GM12875 (cell line): Measurements from ENCODE around the gene MAS1.

Source experiments
- H3K4me3 ChIP-seq: one replicate; pipeline ENCODE4 v1.5.1; 2011; ENCODE audit warnings: low read depth, low read length, control low read depth
- CTCF ChIP-seq: IDR thresholded peaks from 2 replicates; pipeline ENCODE4 v1.5.1; 2011; ENCODE audit warnings: low read depth, mild to moderate bottlenecking, control low read depth, inconsistent platforms, low read length, moderate library complexity, borderline replicate concordance; ENCODE audit not compliant: insufficient read depth

The MAS1 gene

GRCh38 chr6:159906400-159906799 lies 15.6 kb downstream of the MAS1 start:
- no peak overlapping the region for H3K4me3 ChIP-seq
- TF ChIP-seq CTCF: no peak

- H3K4me3 ChIP-seq: no peak overlapping the region
- TF ChIP-seq CTCF: no peak
Measured at GRCh38 chr6:159908535-159908934, 17.7 kb downstream of the MAS1 start.

- no peak for TF ChIP-seq CTCF
- H3K4me3 ChIP-seq: no peak overlapping the region
Measured at GRCh38 chr6:159908979-159909378, 18.2 kb downstream of the MAS1 start.

GRCh38 chr6:159910342-159910741 lies 19.6 kb downstream of the MAS1 start:
- TF ChIP-seq CTCF: no peak
- no peak overlapping the region for H3K4me3 ChIP-seq

- no peak for TF ChIP-seq CTCF
- H3K4me3 ChIP-seq: no peak overlapping the region
Measured at GRCh38 chr6:159913375-159913774, 22.6 kb downstream of the MAS1 start.

- no peak overlapping the region for H3K4me3 ChIP-seq
- TF ChIP-seq CTCF: no peak
Measured at GRCh38 chr6:159913862-159914564, 23.2 kb downstream of the MAS1 start.

- no peak overlapping the region for H3K4me3 ChIP-seq
Measured at GRCh38 chr6:159914565-159914923, 23.8 kb downstream of the MAS1 start.

More at GRCh38 chr6:159914565-159914923, 23.8 kb downstream of the MAS1 start:
- no peak for TF ChIP-seq CTCF
